Measurements from ENCODE around the gene ZC3H6.

ZC3H6 gene

GRCh38 chr2:112275311-112275886 is at the start of gene ZC3H6:
Gene ZC3H6 (plus strand): TSS chr2:112275597. CDS start chr2:112275995, 398 bp downstream.
- DNase-seq, result peak; percentile 88

GRCh38 chr2:112229348-112229747 is 46.0 kb upstream of the ZC3H6 start:
- no peak for DNase-seq

GRCh38 chr2:112230371-112230770 is 45.0 kb upstream of the ZC3H6 start:
- DNase-seq, result no peak

- no peak for DNase-seq
Observed at GRCh38 chr2:112239862-112240261, 35.5 kb upstream of the ZC3H6 start.

GRCh38 chr2:112242384-112242783 is 33.0 kb upstream of the ZC3H6 start:
- no peak for DNase-seq

- no peak for DNase-seq
Observed at GRCh38 chr2:112243233-112243632, 32.2 kb upstream of the ZC3H6 start.

- no peak for DNase-seq
Observed at GRCh38 chr2:112244854-112245253, 30.5 kb upstream of the ZC3H6 start.

GRCh38 chr2:112251271-112251670 is 24.1 kb upstream of the ZC3H6 start:
- no peak for DNase-seq

- no peak for DNase-seq
Observed at GRCh38 chr2:112253261-112253815, 22.1 kb upstream of the ZC3H6 start.

GRCh38 chr2:112254466-112255240 is 20.7 kb upstream of the ZC3H6 start, which contains the start of gene ZC3H8:
Gene ZC3H8 (minus strand): TSS chr2:112255042. CDS start chr2:112254981, 61 bp downstream.
- DNase-seq, result peak; percentile 72

- no peak for DNase-seq
Observed at GRCh38 chr2:112255875-112256274, 19.5 kb upstream of the ZC3H6 start.

- no peak for DNase-seq
Observed at GRCh38 chr2:112256654-112257053, 18.7 kb upstream of the ZC3H6 start.

- DNase-seq, result no peak
Observed at GRCh38 chr2:112257575-112257974, 17.8 kb upstream of the ZC3H6 start.

GRCh38 chr2:112259509-112260294 is 15.7 kb upstream of the ZC3H6 start:
- DNase-seq, result peak; percentile 73

- DNase-seq, result no peak
Observed at GRCh38 chr2:112260295-112260625, 15.1 kb upstream of the ZC3H6 start.

- DNase-seq, result no peak
Observed at GRCh38 chr2:112262876-112263275, 12.5 kb upstream of the ZC3H6 start.

- DNase-seq, result no peak
Observed at GRCh38 chr2:112268547-112268946, 6.8 kb upstream of the ZC3H6 start.

GRCh38 chr2:112272669-112273068 is 2.7 kb upstream of the ZC3H6 start:
- no peak for DNase-seq

- DNase-seq, result no peak
Observed at GRCh38 chr2:112273349-112273748, 2.0 kb upstream of the ZC3H6 start.

GRCh38 chr2:112275887-112276773 is 733 bp downstream of the ZC3H6 start:
- peak; percentile 41 for DNase-seq

GRCh38 chr2:112276954-112277353 is 1.6 kb downstream of the ZC3H6 start:
- no peak for DNase-seq

GRCh38 chr2:112277596-112278220 is 2.3 kb downstream of the ZC3H6 start:
- DNase-seq, result no peak
